NCI-H2196 treated with DMSO at 0.1 percent for 48 hours (cell line): ENCODE results near the gene PAK6.

Source experiments
- DNase-seq: peaks from one replicate; lab custom pipeline; 2025; ENCODE audit not compliant: unreplicated experiment; lab: John Stamatoyannopoulos, UW

The PAK6 gene

DNA sequence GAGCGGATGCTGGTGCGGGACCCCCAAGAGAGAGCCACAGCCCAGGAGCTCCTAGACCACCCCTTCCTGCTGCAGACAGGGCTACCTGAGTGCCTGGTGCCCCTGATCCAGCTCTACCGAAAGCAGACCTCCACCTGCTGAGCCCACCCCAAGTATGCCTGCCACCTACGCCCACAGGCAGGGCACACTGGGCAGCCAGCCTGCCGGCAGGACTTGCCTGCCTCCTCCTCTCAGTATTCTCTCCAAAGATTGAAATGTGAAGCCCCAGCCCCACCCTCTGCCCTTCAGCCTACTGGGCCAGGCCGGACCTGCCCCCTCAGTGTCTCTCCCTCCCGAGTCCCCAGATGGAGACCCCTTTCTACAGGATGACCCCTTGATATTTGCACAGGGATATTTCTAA lies 37.1 kb downstream of the PAK6 start:
- no peak for DNase-seq

GRCh38 chr15:40276927-40277326 lies 38.1 kb downstream of the PAK6 start:
- no peak for DNase-seq

GRCh38 chr15:40277471-40277870 lies 38.6 kb downstream of the PAK6 start:
- no peak for DNase-seq

GRCh38 chr15:40278026-40278425 lies 39.2 kb downstream of the PAK6 start:
- no peak for DNase-seq

- no peak for DNase-seq
These were observed 40.7 kb downstream of the PAK6 start for GRCh38 chr15:40279437-40280141.

DNA sequence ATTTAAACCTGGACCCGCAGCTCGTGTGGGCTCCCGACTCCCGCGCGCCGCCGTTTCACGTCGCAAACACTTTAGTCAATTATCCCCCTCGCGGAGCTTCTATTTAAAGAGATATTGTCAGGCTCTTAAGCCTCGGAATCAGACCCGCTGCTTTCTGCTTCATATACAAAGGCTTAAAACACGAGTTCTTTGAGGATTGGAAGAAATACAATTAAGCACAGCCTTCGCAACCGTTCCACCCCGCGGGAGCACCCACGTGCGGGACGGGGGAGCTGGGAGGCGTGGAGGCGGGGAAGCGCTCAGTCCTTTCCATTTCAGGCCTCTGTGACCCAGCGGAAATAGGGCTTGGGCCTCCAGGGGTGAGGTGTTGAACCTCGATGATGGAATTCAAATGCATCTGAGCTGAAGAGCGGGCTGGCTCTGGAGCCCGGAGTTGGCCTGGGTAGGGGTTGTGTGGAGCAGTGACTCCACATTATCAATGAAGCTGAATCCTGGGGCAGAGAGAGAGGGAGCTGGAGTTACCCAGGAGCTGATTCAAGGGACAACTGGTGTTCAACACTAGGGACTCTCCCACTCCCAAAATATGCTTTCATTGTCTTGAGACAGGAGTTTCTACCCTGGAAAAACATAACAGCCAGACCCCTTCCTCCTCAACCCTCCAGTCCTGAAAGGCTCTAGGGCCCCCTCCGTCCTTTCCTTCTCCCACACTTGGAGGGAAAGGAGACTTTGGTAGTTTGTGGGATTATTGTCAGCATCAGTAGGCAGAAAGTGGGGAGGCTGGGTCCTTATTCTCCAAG lies 41.6 kb downstream of the PAK6 start:
- no peak for DNase-seq

- no peak for DNase-seq
These were observed 42.4 kb downstream of the PAK6 start for GRCh38 chr15:40281057-40281800.

DNA sequence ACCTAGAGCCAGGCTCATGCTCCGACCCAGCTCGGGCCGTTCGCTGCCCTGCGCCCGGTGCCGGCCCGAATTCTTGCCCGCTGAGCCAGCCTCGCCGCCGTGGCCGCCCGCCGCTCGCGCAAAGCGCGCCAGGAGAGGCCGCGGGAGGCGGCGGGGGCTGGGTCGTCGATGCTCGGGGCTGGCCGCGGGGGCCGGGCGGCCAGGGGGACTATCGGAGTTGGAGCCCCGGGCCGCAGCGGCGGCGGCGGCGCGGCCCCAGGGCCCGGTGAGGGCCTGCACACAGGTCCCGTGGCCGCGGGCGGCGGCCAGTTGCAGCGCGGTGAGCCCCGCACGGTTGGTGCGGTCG lies 42.9 kb downstream of the PAK6 start:
- no peak for DNase-seq

- DNase-seq = no peak
These were observed 43.4 kb downstream of the PAK6 start for GRCh38 chr15:40282147-40282868.

- DNase-seq = no peak
These were observed 44.2 kb downstream of the PAK6 start, which contains the start of gene ANKRD63 for GRCh38 chr15:40282869-40283614. ANKRD63 (minus strand) TSS chr15:40283064; CDS start chr15:40282586, 478 bp downstream.

DNA sequence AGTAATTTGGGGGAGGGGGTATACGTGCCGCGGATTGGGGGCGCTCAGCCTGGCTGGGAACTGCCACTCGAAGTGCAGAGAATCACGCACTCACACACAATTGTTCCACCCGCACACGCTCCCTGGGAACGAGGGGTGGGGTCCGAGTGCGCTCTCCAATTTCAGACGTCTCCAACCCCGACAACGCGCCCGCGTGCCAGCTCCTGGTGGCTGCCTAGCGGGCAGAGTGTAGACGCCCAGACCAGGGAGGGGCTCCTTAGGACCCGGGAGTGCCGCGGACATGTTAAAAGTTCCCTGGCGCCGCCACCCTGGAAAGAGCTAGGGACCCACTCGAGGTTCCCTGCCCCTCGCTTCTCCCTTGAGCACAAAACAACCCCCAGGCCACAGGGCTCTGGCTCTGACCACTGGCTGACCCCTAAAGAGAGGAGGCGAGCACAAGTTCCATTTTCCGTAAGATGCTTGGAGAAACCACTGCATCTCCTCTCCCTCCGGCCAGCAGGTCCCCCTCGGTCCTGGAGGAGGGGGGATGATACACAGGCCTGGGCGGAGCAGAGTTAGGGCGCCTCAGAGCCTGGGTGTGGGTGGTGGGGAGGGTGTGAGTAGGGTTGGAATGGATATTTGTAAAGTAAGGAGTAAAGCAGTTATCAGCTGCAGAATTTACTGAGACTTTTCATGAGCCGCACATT lies 44.9 kb downstream of the PAK6 start:
- no peak for DNase-seq

GRCh38 chr15:40285151-40285550 lies 46.3 kb downstream of the PAK6 start:
- no peak for DNase-seq

- DNase-seq = no peak
These were observed 46.7 kb downstream of the PAK6 start for GRCh38 chr15:40285554-40286011.

DNA sequence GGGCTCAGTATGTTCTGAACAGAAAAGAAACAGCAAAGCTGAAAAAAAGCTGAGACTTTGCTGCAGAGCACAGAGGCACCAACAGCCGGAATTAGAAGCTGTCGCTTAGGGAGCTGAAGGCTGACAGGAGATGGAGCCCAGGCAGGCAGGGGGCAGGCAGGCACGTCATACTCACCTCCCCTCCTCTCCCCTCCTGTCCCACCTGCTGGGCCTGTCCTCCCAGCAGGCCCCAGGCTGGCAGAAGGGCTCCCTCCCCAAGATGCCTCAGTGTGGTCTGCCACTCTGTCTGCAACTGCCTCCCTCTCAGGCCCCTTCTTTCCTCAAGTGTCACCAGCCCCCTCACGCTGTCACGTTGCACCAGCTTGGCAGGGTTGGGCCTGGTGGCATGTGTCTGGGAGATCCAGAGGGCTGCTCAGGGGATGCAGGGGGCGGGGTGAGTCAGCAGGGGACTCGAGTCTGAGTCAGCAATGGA lies 47.2 kb downstream of the PAK6 start:
- no peak for DNase-seq

- DNase-seq = no peak
These were observed 47.9 kb downstream of the PAK6 start for GRCh38 chr15:40286794-40287193.

- no peak for DNase-seq
These were observed 48.6 kb downstream of the PAK6 start for GRCh38 chr15:40287505-40287904.

- no peak for DNase-seq
These were observed 49.1 kb downstream of the PAK6 start for GRCh38 chr15:40287968-40288367.

DNA sequence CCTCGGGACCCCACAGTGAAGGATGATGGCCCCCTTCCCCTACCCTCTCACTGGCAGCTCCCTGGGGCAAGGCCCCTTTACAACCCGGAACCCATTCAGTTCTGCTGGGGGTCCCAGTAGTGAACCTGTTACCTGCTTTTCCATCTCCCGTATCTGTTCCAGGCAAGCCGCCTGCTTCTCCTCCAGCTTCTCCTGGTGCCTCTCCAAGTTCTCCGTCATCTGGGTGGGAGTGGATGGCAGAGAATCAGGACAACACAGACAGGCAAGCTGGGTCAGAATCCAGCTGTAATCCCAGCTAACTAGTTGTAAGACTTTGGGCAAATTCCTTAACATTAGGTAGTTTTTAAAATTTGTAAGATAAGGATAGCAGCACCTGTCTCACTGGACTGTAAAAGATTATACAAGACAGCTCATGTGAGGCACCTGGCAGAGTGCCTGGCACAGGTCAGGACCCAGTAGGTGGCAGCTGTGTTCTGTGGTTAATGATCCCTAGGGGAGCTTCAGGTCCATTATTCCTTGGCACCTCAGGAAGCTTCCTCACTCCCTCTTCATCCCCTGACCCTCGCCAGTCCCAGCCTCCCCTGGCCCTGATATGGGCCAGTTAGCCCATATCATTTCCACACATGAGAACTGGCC lies 50.4 kb downstream of the PAK6 start:
- no peak for DNase-seq

DNA sequence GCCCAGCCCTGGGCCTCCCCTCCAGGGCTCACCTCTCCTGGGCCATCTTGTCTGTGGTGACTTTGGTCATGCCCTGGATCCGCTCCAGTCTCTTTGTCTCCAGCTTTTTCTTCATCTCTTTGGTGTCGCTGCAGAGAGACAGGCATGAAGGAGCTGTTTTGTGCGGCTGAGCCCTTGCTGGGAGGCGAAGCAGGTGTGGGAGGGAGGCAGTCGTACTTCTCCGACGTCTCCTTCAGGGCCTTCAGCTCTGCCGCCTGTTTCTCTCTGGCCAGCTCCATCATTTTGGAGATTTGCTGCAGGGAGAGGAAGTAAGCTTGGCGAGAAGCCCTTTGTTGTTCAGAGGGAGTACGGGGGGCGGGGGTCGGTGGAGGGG lies 51.7 kb downstream of the PAK6 start:
- DNase-seq = no peak
